HepG2 (cell line): ENCODE results near the gene ALS2. TPM values are rescaled to one million over a fixed set of nuclear protein-coding genes. Genes with fewer than 3 reads are reported as not detected.

Experiments used
- AKNA ChIP-seq: sonication (generic); formaldehyde crosslinking; IDR thresholded peaks from 2 replicates; pipeline ENCODE4 v1.4.0; 2020; ENCODE audit warnings: missing genetic modification reagents, borderline replicate concordance
- HMGXB4 ChIP-seq, 2 experiments: sonication (generic) in 1 of 2; formaldehyde crosslinking in 1 of 2; IDR thresholded peaks; 2 replicates each; pipeline versions ENCODE4 v1.4.0 to v1.6.1; 2018 to 2020; ENCODE audit warnings: missing genetic modification reagents in 2 of 2, borderline replicate concordance in 1 of 2, low read depth in 1 of 2, mild to moderate bottlenecking in 1 of 2, missing biosample characterization in 1 of 2
- HNF4G ChIP-seq, 2 experiments: sonication (generic) in 1 of 2; formaldehyde crosslinking in 1 of 2; IDR thresholded peaks; 2 replicates each; pipeline versions ENCODE4 v1.4.0 to v1.6.1; 2011 to 2020; ENCODE audit warnings: borderline replicate concordance in 2 of 2, low read depth in 2 of 2, mild to moderate bottlenecking in 2 of 2, low read length in 1 of 2, missing genetic modification reagents in 1 of 2, moderate library complexity in 1 of 2
- KDM3A ChIP-seq: IDR thresholded peaks from 2 replicates; pipeline ENCODE4 v1.6.1; 2018; ENCODE audit warnings: low read depth, missing compliant biosample characterization
- RFX5 ChIP-seq: IDR thresholded peaks from 2 replicates; pipeline ENCODE4 v1.6.1; 2011; ENCODE audit warnings: low read depth, low read length, improper control_type of control experiment
- ZBTB10 ChIP-seq: sonication (generic); formaldehyde crosslinking; IDR thresholded peaks from 2 replicates; pipeline ENCODE4 v1.4.0; 2020; ENCODE audit warnings: missing genetic modification reagents, borderline replicate concordance
- ZBTB38 ChIP-seq: sonication (generic); formaldehyde crosslinking; IDR thresholded peaks from 2 replicates; pipeline ENCODE4 v1.5.1; 2020; ENCODE audit warnings: mild to moderate bottlenecking, missing genetic modification reagents
- ZFX ChIP-seq: sonication (generic); formaldehyde crosslinking; IDR thresholded peaks from 2 replicates; pipeline ENCODE4 v1.4.0; 2020; ENCODE audit warnings: mild to moderate bottlenecking, low read depth, missing genetic modification reagents, moderate library complexity
- ZMYM3 ChIP-seq: sonication (generic); formaldehyde crosslinking; IDR thresholded peaks from 2 replicates; pipeline ENCODE4 v1.5.1; 2020; ENCODE audit warnings: mild to moderate bottlenecking, missing genetic modification reagents
- ZNF282 ChIP-seq: fragments of 450-650 bp; IDR thresholded peaks from 2 replicates; pipeline ENCODE4 v1.6.1; 2018; ENCODE audit not compliant: partially characterized antibody
- polyA plus RNA-seq, 8 experiments: library from polyadenylated mRNA; depleted of rRNA in 3 of 8; stranded (reverse) in 7 of 8; unstranded in 1 of 8; fragments of >200 nt; fragmentation: Illumina TruSeq in 4 of 8; extraction: Trizol in 4 of 8; gene quantifications; 2 replicates each; pipeline versions ENCODE4 v1.2.1 to v1.2.3, GENCODE V29; 2011 to 2016; ENCODE audit warnings: low read depth in 4 of 8, missing spikeins in 1 of 8, mixed read lengths in 1 of 8; ENCODE audit not compliant: insufficient read depth in 1 of 8
- total RNA-seq, 5 experiments: library from RNA; depleted of rRNA; stranded (reverse); fragments of >200 nt; fragmentation: Illumina TruSeq; extraction: Trizol; gene quantifications; 2 replicates each; pipeline ENCODE4 v1.2.3, GENCODE V29; 2016; ENCODE audit warnings: low read depth in 1 of 5
- TF ChIP-seq, protein P1 (sequence below): IDR thresholded peaks from 2 replicates; pipeline ENCODE4 v1.6.1; 2012; ENCODE audit warnings: inconsistent platforms

Gene ALS2
- total and polyA plus RNA-seq, 2 of the 13 experiments (the other 11 are each of a cell fraction or from before 2014, with no cell fraction given), result 12.7 to 19.3 TPM

- TF ChIP-seq ZMYM3 (CRISPR knock-in tag) (peak; percentile 24; the same call in 1 of the 2 replicates), ZBTB38 (CRISPR knock-in tag) (0 out of 2 replicates have a peak, but pooled peaks have one; percentile 42), KDM3A (CRISPR knock-in tag) (no peak), RFX5 (no peak), HNF4G (IDR thresholded peaks at IDR 0.05; ENCODE audit: borderline replicate concordance, low read depth, low read length) (no peak), HNF4G (CRISPR knock-in tag; IDR thresholded peaks at IDR 0.05; ENCODE audit: borderline replicate concordance, low read depth) (peak; percentile 40; the same call in 1 of the 2 replicates), ZBTB10 (no peak), AKNA (CRISPR knock-in tag) (no peak), ZFX (CRISPR knock-in tag) (no peak), HMGXB4 (CRISPR knock-in tag; IDR thresholded peaks at IDR 0.05; ENCODE audit: borderline replicate concordance in 1 of 2, low read depth in 1 of 2) (no peak), ZNF282 (no peak)
- TF ChIP-seq, protein P1, sequence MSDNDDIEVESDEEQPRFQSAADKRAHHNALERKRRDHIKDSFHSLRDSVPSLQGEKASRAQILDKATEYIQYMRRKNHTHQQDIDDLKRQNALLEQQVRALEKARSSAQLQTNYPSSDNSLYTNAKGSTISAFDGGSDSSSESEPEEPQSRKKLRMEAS, result peak; percentile 59; the same call in 1 of the 2 replicates
- TF ChIP-seq, all 625 proteins: peak for 28
Observed at GRCh38 chr2:201781557-201782051, 871 bp upstream of the ALS2 start (continued).
